Amniotic stem cell (primary cell): ENCODE data around the gene MANSC4.

Source experiments
- DNase-seq: peaks from one replicate; lab custom pipeline; 2025; lab: John Stamatoyannopoulos, UW

Gene MANSC4

GRCh38 chr12:27779920-27780611, at the start of gene MANSC4, which contains the start of gene KLHL42:
Gene MANSC4, minus strand, starts transcription at chr12:27780236. Its CDS starts 8,960 bp downstream, at chr12:27771276.
Gene KLHL42, plus strand, starts transcription at chr12:27780233. Its CDS starts 98 bp downstream, at chr12:27780331.
- DNase-seq = peak; percentile 41

GRCh38 chr12:27828196-27828595, 48.2 kb upstream of the MANSC4 start:
- DNase-seq = no peak

GRCh38 chr12:27826076-27826475, 46.0 kb upstream of the MANSC4 start:
- no peak for DNase-seq

GRCh38 chr12:27824126-27824842, 44.2 kb upstream of the MANSC4 start:
- DNase-seq = no peak

- no peak for DNase-seq
Measured at GRCh38 chr12:27823038-27823437, 43.0 kb upstream of the MANSC4 start.

- peak; percentile 35 for DNase-seq
Measured at GRCh38 chr12:27822076-27822712, 42.2 kb upstream of the MANSC4 start.

GRCh38 chr12:27821259-27821973, 41.4 kb upstream of the MANSC4 start:
- peak; percentile 30 for DNase-seq

- no peak for DNase-seq
Measured at GRCh38 chr12:27820564-27820963, 40.5 kb upstream of the MANSC4 start.

- DNase-seq = no peak
Measured at GRCh38 chr12:27818401-27818918, 38.4 kb upstream of the MANSC4 start.

GRCh38 chr12:27817766-27818165, 37.7 kb upstream of the MANSC4 start:
- no peak for DNase-seq

GRCh38 chr12:27814851-27815591, 35.0 kb upstream of the MANSC4 start:
- DNase-seq = no peak

- no peak for DNase-seq
Measured at GRCh38 chr12:27814411-27814810, 34.4 kb upstream of the MANSC4 start.

GRCh38 chr12:27812502-27812901, 32.5 kb upstream of the MANSC4 start:
- no peak for DNase-seq

- no peak for DNase-seq
Measured at GRCh38 chr12:27810756-27811155, 30.7 kb upstream of the MANSC4 start.

- DNase-seq = no peak
Measured at GRCh38 chr12:27808841-27809240, 28.8 kb upstream of the MANSC4 start.

- DNase-seq = no peak
Measured at GRCh38 chr12:27807063-27807703, 27.1 kb upstream of the MANSC4 start.

GRCh38 chr12:27806259-27806658, 26.2 kb upstream of the MANSC4 start:
- DNase-seq = no peak

GRCh38 chr12:27805238-27805637, 25.2 kb upstream of the MANSC4 start:
- no peak for DNase-seq

- DNase-seq = no peak
Measured at GRCh38 chr12:27802936-27803335, 22.9 kb upstream of the MANSC4 start.

GRCh38 chr12:27802511-27802910, 22.5 kb upstream of the MANSC4 start:
- no peak for DNase-seq

GRCh38 chr12:27801630-27802029, 21.6 kb upstream of the MANSC4 start:
- no peak for DNase-seq
